Hematopoietic multipotent progenitor cell treated with erythropoietin and hydrocortisone succinate and interleukin-3 and kit ligand, for 15 days (in vitro differentiated cells): Measurements from ENCODE around the gene SLC2A8.

Experiments used
- DNase-seq: peaks from one replicate; pipeline ENCODE4 v3.0.0-alpha.2; 2015; ENCODE audit warnings: low spot score

The SLC2A8 gene

GRCh38 chr9:127396808-127397645, at the start of gene SLC2A8:
SLC2A8 (plus strand) TSS chr9:127397169; CDS start chr9:127397231, 62 bp downstream.
- peak; percentile 97 for DNase-seq

- no peak for DNase-seq
Measured at GRCh38 chr9:127347831-127348776, 48.9 kb upstream of the SLC2A8 start.

GRCh38 chr9:127349483-127350113, 47.4 kb upstream of the SLC2A8 start:
- DNase-seq = no peak

- no peak for DNase-seq
Measured at GRCh38 chr9:127351182-127352166, 45.5 kb upstream of the SLC2A8 start.

GRCh38 chr9:127353882-127354281, 43.1 kb upstream of the SLC2A8 start:
- DNase-seq = no peak

GRCh38 chr9:127356906-127357305, 40.1 kb upstream of the SLC2A8 start:
- no peak for DNase-seq

GRCh38 chr9:127358023-127358535, 38.9 kb upstream of the SLC2A8 start:
- DNase-seq = no peak

- no peak for DNase-seq
Measured at GRCh38 chr9:127358770-127359169, 38.2 kb upstream of the SLC2A8 start.

GRCh38 chr9:127360250-127360649, 36.7 kb upstream of the SLC2A8 start:
- DNase-seq = no peak

GRCh38 chr9:127360829-127361228, 36.1 kb upstream of the SLC2A8 start:
- no peak for DNase-seq

- DNase-seq = no peak
Measured at GRCh38 chr9:127361561-127361960, 35.4 kb upstream of the SLC2A8 start.

- DNase-seq = no peak
Measured at GRCh38 chr9:127362829-127363228, 34.1 kb upstream of the SLC2A8 start.

- no peak for DNase-seq
Measured at GRCh38 chr9:127365461-127365860, 31.5 kb upstream of the SLC2A8 start.

- no peak for DNase-seq
Measured at GRCh38 chr9:127366594-127366993, 30.4 kb upstream of the SLC2A8 start.

GRCh38 chr9:127368852-127369402, 28.0 kb upstream of the SLC2A8 start:
- DNase-seq = no peak

- DNase-seq = no peak
Measured at GRCh38 chr9:127369428-127369827, 27.5 kb upstream of the SLC2A8 start.

GRCh38 chr9:127370147-127370579, 26.8 kb upstream of the SLC2A8 start:
- no peak for DNase-seq

GRCh38 chr9:127370672-127371648, 26.0 kb upstream of the SLC2A8 start:
- DNase-seq = no peak

- DNase-seq = no peak
Measured at GRCh38 chr9:127380479-127380878, 16.5 kb upstream of the SLC2A8 start.
